Neural cell (in vitro differentiated cells): Measurements from ENCODE around the gene WDFY3. TPM values are rescaled to one million over a fixed set of nuclear protein-coding genes. Genes with fewer than 3 reads are reported as not detected.

Experiments
- H2AFZ ChIP-seq: fragments of 200-600, 300-800 bp; sonication (generic), shearing (Covaris generic); 2 replicates; pipeline ENCODE4 v1.6.0; 2014; ENCODE audit warnings: low read depth, mild to moderate bottlenecking, antibody characterized with exemption, low read length, moderate library complexity
- H3F3A ChIP-seq: fragments of 200-600 bp; shearing (Covaris generic); 2 replicates; pipeline ENCODE4 v1.6.1; 2016; ENCODE audit warnings: mild to moderate bottlenecking, moderate library complexity, mixed read lengths, antibody characterized with exemption, low read length; ENCODE audit not compliant: insufficient read depth, poor library complexity, severe bottlenecking
- H3K27ac ChIP-seq: fragments of 200-600, 300-800 bp; sonication (generic), shearing (Covaris generic); 2 replicates; pipeline ENCODE4 v1.5.1; 2014; ENCODE audit warnings: mild to moderate bottlenecking, low read length, moderate library complexity
- H3K27me3 ChIP-seq: fragments of 300-800, 200-600 bp; sonication (generic), shearing (Covaris generic); 2 replicates; pipeline ENCODE4 v1.6.0; 2014; ENCODE audit warnings: mild to moderate bottlenecking, low read depth, low read length, moderate library complexity; ENCODE audit not compliant: insufficient read depth
- H3K36me3 ChIP-seq: fragments of 300-800, 200-600 bp; sonication (generic), shearing (Covaris generic); 2 replicates; pipeline ENCODE4 v1.5.1; 2014; ENCODE audit warnings: mild to moderate bottlenecking, antibody characterized with exemption, low read length, moderate library complexity; ENCODE audit not compliant: insufficient read depth
- H3K4me2 ChIP-seq: fragments of 300-800, 200-600 bp; sonication (generic), shearing (Covaris generic); 2 replicates; pipeline ENCODE4 v1.6.0; 2014; ENCODE audit warnings: mild to moderate bottlenecking, low read length
- H3K4me3 ChIP-seq: fragments of 300-800, 200-600 bp; sonication (generic), shearing (Covaris generic); 2 replicates; pipeline ENCODE4 v1.5.1; 2014; ENCODE audit warnings: mild to moderate bottlenecking, low read length, moderate library complexity
- H3K79me2 ChIP-seq: fragments of 200-600 bp; shearing (Covaris generic); replicated peaks from 2 replicates; pipeline ENCODE4 v1.6.0; 2014; ENCODE audit warnings: mild to moderate bottlenecking, low read length, moderate library complexity; ENCODE audit not compliant: insufficient read depth
- H3K9ac ChIP-seq: fragments of 300-800, 200-600 bp; sonication (generic), shearing (Covaris generic); 2 replicates; pipeline ENCODE4 v1.6.1; 2016; ENCODE audit warnings: mild to moderate bottlenecking, low read length, mixed read lengths
- H3K9me2 ChIP-seq: fragments of 200-600 bp; shearing (Covaris generic); 2 replicates; pipeline ENCODE4 v1.6.1; 2016; ENCODE audit warnings: mild to moderate bottlenecking, low read length, mixed read lengths; ENCODE audit not compliant: insufficient read depth
- H3K9me3 ChIP-seq: fragments of 200-600, 300-800 bp; sonication (generic), shearing (Covaris generic); 2 replicates; pipeline ENCODE4 v1.6.1; 2016; ENCODE audit warnings: mild to moderate bottlenecking, mixed run types, low read length, moderate library complexity, mixed read lengths
- H4K20me1 ChIP-seq: fragments of 200-600 bp; shearing (Covaris generic); 2 replicates; pipeline ENCODE4 v1.6.1; 2016; ENCODE audit warnings: mild to moderate bottlenecking, mixed run types; ENCODE audit not compliant: insufficient read depth
- EZH2 ChIP-seq: fragments of 200-600, 300-800 bp; shearing (Covaris generic), sonication (generic); IDR thresholded peaks from 2 replicates; pipeline ENCODE4 v1.6.1; 2014; ENCODE audit warnings: antibody characterized with exemption, low read length, borderline replicate concordance, mild to moderate bottlenecking; ENCODE audit not compliant: insufficient read depth, poor library complexity, severe bottlenecking
- MXI1 ChIP-seq: fragments of 450-650 bp; conservative IDR thresholded peaks from 2 replicates; pipeline ENCODE4 v1.6.1; 2014; ENCODE audit warnings: antibody characterized with exemption, mild to moderate bottlenecking; ENCODE audit not compliant: poor library complexity, severe bottlenecking
- POLR2AphosphoS5 ChIP-seq: IDR thresholded peaks from 2 replicates; pipeline ENCODE4 v1.6.1; 2012
- RAD21 ChIP-seq: fragments of 450-650 bp; conservative IDR thresholded peaks from 2 replicates; pipeline ENCODE4 v1.6.1; 2014; ENCODE audit warnings: antibody characterized with exemption, mild to moderate bottlenecking, moderate library complexity
- REST ChIP-seq: IDR thresholded peaks from 2 replicates; pipeline ENCODE4 v1.6.1; 2012; ENCODE audit warnings: borderline replicate concordance
- SMC3 ChIP-seq: fragments of 450-650 bp; conservative IDR thresholded peaks from 2 replicates; pipeline ENCODE4 v1.6.1; 2014; ENCODE audit warnings: antibody characterized with exemption, mild to moderate bottlenecking, moderate library complexity; ENCODE audit not compliant: poor library complexity
- TAF1 ChIP-seq: IDR thresholded peaks from 2 replicates; pipeline ENCODE4 v1.6.1; 2012; ENCODE audit warnings: low read depth
- polyA plus RNA-seq: library from polyadenylated mRNA; depleted of rRNA; stranded (reverse); fragments of >200 nt; gene quantifications from 2 replicates; pipeline ENCODE4 v1.2.3, GENCODE V29; 2014
- TF ChIP-seq, protein P1 (sequence below): fragments of 450-650 bp; IDR thresholded peaks from 2 replicates; pipeline ENCODE4 v1.5.1; 2014; ENCODE audit warnings: antibody characterized with exemption, mild to moderate bottlenecking, moderate library complexity; ENCODE audit not compliant: poor library complexity, severe bottlenecking

Gene WDFY3
- polyA plus RNA-seq, 1 donor from 2014 or later = 39.8 TPM

GRCh38 chr4:84878546-84878945 lies 87.9 kb downstream of the WDFY3 start (continued):
- TF ChIP-seq MXI1 (no peak), POLR2AphosphoS5 (no peak), EZH2 (no peak)

- Histone ChIP-seq H3K9ac (no peak overlapping the region), H3K9me2 (no peaks in the 10 kb centered on the region), H2AFZ (no peak overlapping the region), H3K36me3 (no peaks in the 10 kb centered on the region), H3K4me2 (no peak overlapping the region), H3K4me3 (no peak overlapping the region), H3K9me3 (no peaks in the 10 kb centered on the region), H4K20me1 (no peaks in the 10 kb centered on the region), H3F3A (no peaks in the 10 kb centered on the region), H3K27me3 (no peaks in the 10 kb centered on the region), H3K27ac (no peak overlapping the region), H3K79me2 (no peaks in the 10 kb centered on the region)
- no peak for TF ChIP-seq MXI1
- no peak for TF ChIP-seq SMC3
- TF ChIP-seq, protein P1, sequence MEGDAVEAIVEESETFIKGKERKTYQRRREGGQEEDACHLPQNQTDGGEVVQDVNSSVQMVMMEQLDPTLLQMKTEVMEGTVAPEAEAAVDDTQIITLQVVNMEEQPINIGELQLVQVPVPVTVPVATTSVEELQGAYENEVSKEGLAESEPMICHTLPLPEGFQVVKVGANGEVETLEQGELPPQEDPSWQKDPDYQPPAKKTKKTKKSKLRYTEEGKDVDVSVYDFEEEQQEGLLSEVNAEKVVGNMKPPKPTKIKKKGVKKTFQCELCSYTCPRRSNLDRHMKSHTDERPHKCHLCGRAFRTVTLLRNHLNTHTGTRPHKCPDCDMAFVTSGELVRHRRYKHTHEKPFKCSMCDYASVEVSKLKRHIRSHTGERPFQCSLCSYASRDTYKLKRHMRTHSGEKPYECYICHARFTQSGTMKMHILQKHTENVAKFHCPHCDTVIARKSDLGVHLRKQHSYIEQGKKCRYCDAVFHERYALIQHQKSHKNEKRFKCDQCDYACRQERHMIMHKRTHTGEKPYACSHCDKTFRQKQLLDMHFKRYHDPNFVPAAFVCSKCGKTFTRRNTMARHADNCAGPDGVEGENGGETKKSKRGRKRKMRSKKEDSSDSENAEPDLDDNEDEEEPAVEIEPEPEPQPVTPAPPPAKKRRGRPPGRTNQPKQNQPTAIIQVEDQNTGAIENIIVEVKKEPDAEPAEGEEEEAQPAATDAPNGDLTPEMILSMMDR = no peak
- no peak for TF ChIP-seq POLR2AphosphoS5
- no peak for TF ChIP-seq REST
Observed at GRCh38 chr4:84878090-84878489, 88.4 kb downstream of the WDFY3 start.

GRCh38 chr4:84877051-84877833 lies 89.2 kb downstream of the WDFY3 start:
- Histone ChIP-seq H3K27ac (no peak overlapping the region), H3K27me3 (no peaks in the 10 kb centered on the region), H3K36me3 (no peaks in the 10 kb centered on the region), H2AFZ (no peak overlapping the region), H3K9ac (no peak overlapping the region), H3K9me3 (no peaks in the 10 kb centered on the region), H3K9me2 (no peaks in the 10 kb centered on the region), H4K20me1 (no peaks in the 10 kb centered on the region), H3K4me3 (no peak overlapping the region), H3K4me2 (no peak overlapping the region), H3F3A (no peaks in the 10 kb centered on the region), H3K79me2 (no peaks in the 10 kb centered on the region)
- TF ChIP-seq TAF1 (no peak), SMC3 (no peak), RAD21 (no peak)
